ENCODE measurements around the gene TMPRSS11D. TPM values are rescaled to one million over a fixed set of nuclear protein-coding genes. Genes with fewer than 3 reads are reported as not detected.

TMPRSS11D gene
- not detected in 2 replicates for total RNA-seq (2021)
- not detected for Bru-seq, nascent RNA
- BruChase-seq, experiment 1, labeled RNA remaining after a 2-hour chase = not detected
- not detected for BruChase-seq, experiment 2, labeled RNA remaining after a 6-hour chase
- long read RNA-seq = 0 reads

- H3K36me3 ChIP-seq (ENCODE audit: insufficient read depth, low read length, poor library complexity, severe bottlenecking) = no peaks in the 10 kb centered on the region
- no peak within 1 kb of the TSS for H3K27ac ChIP-seq (ENCODE audit: low read depth, low read length, poor library complexity, severe bottlenecking)
- CTCF ChIA-PET = no interaction called here
- no peak for DNase-seq (ENCODE audit: low spot score)
- TF ChIP-seq CTCF (conservative IDR thresholded peaks at IDR 0.05; ENCODE audit: low read depth, low read length) (no peak), EZH2 (IDR thresholded peaks at IDR 0.05; ENCODE audit: borderline replicate concordance, low read depth, low read length, poor library complexity, severe bottlenecking) (no peak)
- no peaks in the 10 kb centered on the region for H3K27me3 ChIP-seq (replicated peaks; ENCODE audit: insufficient read depth, low read depth, low read length, poor library complexity)
- no TSS peak for BruUV-seq (replicated peaks)
- H3K9me3 ChIP-seq (ENCODE audit: low read depth, low read length, poor library complexity, severe bottlenecking) = no peaks in the 10 kb centered on the region
- intact Hi-C loops (cut with micrococcal nuclease; ENCODE audit: unreplicated experiment) = no loop called here
- H3K4me1 ChIP-seq (ENCODE audit: insufficient read depth, low read length, poor library complexity, severe bottlenecking) = no peaks in the 10 kb centered on the region
- H3K4me3 ChIP-seq (ENCODE audit: low read depth, low read length, poor library complexity, severe bottlenecking) = no peak within 1 kb of the TSS
- POLR2A ChIA-PET (ENCODE audit: low non-redundant PET) = no interaction called here
Observed at GRCh38 chr4:67883902-67884301, at the start of gene TMPRSS11D. Gene TMPRSS11D, minus strand, starts transcription at chr4:67884002. Its CDS starts 69 bp downstream, at chr4:67883933.

GRCh38 chr4:67933038-67933437, 49.2 kb upstream of the TMPRSS11D start:
- DNase-seq (ENCODE audit: low spot score) = no peak
- Histone ChIP-seq H3K4me3 (ENCODE audit: low read depth, low read length, poor library complexity, severe bottlenecking) (no peak overlapping the region), H3K36me3 (ENCODE audit: insufficient read depth, low read length, poor library complexity, severe bottlenecking) (no peaks in the 10 kb centered on the region), H3K27ac (ENCODE audit: low read depth, low read length, poor library complexity, severe bottlenecking) (no peak overlapping the region), H3K4me1 (ENCODE audit: insufficient read depth, low read length, poor library complexity, severe bottlenecking) (no peaks in the 10 kb centered on the region), H3K9me3 (ENCODE audit: low read depth, low read length, poor library complexity, severe bottlenecking) (no peaks in the 10 kb centered on the region), H3K27me3 (replicated peaks; ENCODE audit: insufficient read depth, low read depth, low read length, poor library complexity) (no peaks in the 10 kb centered on the region)
- TF ChIP-seq CTCF (conservative IDR thresholded peaks at IDR 0.05; ENCODE audit: low read depth, low read length) (no peak), EZH2 (IDR thresholded peaks at IDR 0.05; ENCODE audit: borderline replicate concordance, low read depth, low read length, poor library complexity, severe bottlenecking) (no peak)
- ChIA-PET POLR2A (ENCODE audit: low non-redundant PET) (no interaction called here), CTCF (no interaction called here)
- no TSS peak for BruUV-seq (replicated peaks)
- intact Hi-C loops (cut with micrococcal nuclease; ENCODE audit: unreplicated experiment) = no loop called here

- Histone ChIP-seq H3K4me3 (ENCODE audit: low read depth, low read length, poor library complexity, severe bottlenecking) (no peak overlapping the region), H3K9me3 (ENCODE audit: low read depth, low read length, poor library complexity, severe bottlenecking) (no peaks in the 10 kb centered on the region), H3K27me3 (replicated peaks; ENCODE audit: insufficient read depth, low read depth, low read length, poor library complexity) (no peaks in the 10 kb centered on the region), H3K4me1 (ENCODE audit: insufficient read depth, low read length, poor library complexity, severe bottlenecking) (no peaks in the 10 kb centered on the region), H3K27ac (ENCODE audit: low read depth, low read length, poor library complexity, severe bottlenecking) (no peak overlapping the region), H3K36me3 (ENCODE audit: insufficient read depth, low read length, poor library complexity, severe bottlenecking) (no peaks in the 10 kb centered on the region)
- ChIA-PET POLR2A (ENCODE audit: low non-redundant PET) (no interaction called here), CTCF (no interaction called here)
- TF ChIP-seq CTCF (conservative IDR thresholded peaks at IDR 0.05; ENCODE audit: low read depth, low read length) (no peak), EZH2 (IDR thresholded peaks at IDR 0.05; ENCODE audit: borderline replicate concordance, low read depth, low read length, poor library complexity, severe bottlenecking) (no peak)
- no TSS peak for BruUV-seq (replicated peaks)
- DNase-seq (ENCODE audit: low spot score) = no peak
- intact Hi-C loops (cut with micrococcal nuclease; ENCODE audit: unreplicated experiment) = no loop called here
Observed at GRCh38 chr4:67931256-67931655, 47.5 kb upstream of the TMPRSS11D start.

Measured in A673 (cell line).